Cerebellar nuclear complex (tissue), 1 donor: Measurements from ENCODE around the gene OVCA2.

Experiments used
- DNase-seq, 2 experiments: peaks; one replicate each; lab custom pipeline; 2025; lab: John Stamatoyannopoulos, UW

OVCA2 gene

GRCh38 chr17:2054512-2055291 lies 12.9 kb downstream of the OVCA2 start, which contains the start of gene HIC1:
HIC1 (plus strand) TSS chr17:2055103; CDS start chr17:2056691, 1,588 bp downstream.
- DNase-seq: no peak

- no peak for DNase-seq
Measured at GRCh38 chr17:2055292-2056205, 13.7 kb downstream of the OVCA2 start.

- DNase-seq: no peak
Measured at GRCh38 chr17:2056206-2057174, 14.7 kb downstream of the OVCA2 start.

DNA sequence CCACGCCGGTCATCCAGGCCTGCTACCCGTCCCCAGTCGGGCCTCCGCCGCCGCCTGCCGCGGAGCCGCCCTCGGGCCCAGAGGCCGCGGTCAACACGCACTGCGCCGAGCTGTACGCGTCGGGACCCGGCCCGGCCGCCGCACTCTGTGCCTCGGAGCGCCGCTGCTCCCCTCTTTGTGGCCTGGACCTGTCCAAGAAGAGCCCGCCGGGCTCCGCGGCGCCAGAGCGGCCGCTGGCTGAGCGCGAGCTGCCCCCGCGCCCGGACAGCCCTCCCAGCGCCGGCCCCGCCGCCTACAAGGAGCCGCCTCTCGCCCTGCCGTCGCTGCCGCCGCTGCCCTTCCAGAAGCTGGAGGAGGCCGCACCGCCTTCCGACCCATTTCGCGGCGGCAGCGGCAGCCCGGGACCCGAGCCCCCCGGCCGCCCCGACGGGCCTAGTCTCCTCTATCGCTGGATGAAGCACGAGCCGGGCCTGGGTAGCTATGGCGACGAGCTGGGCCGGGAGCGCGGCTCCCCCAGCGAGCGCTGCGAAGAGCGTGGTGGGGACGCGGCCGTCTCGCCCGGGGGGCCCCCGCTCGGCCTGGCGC lies 15.4 kb downstream of the OVCA2 start:
- DNase-seq: no peak

DNA sequence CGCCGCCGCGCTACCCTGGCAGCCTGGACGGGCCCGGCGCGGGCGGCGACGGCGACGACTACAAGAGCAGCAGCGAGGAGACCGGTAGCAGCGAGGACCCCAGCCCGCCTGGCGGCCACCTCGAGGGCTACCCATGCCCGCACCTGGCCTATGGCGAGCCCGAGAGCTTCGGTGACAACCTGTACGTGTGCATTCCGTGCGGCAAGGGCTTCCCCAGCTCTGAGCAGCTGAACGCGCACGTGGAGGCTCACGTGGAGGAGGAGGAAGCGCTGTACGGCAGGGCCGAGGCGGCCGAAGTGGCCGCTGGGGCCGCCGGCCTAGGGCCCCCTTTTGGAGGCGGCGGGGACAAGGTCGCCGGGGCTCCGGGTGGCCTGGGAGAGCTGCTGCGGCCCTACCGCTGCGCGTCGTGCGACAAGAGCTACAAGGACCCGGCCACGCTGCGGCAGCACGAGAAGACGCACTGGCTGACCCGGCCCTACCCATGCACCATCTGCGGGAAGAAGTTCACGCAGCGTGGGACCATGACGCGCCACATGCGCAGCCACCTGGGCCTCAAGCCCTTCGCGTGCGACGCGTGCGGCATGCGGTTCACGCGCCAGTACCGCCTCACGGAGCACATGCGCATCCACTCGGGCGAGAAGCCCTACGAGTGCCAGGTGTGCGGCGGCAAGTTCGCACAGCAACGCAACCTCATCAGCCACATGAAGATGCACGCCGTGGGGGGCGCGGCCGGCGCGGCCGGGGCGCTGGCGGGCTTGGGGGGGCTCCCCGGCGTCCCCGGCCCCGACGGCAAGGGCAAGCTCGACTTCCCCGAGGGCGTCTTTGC lies 16.2 kb downstream of the OVCA2 start:
- DNase-seq: no peak

GRCh38 chr17:2058586-2059546 lies 17.0 kb downstream of the OVCA2 start:
- no peak for DNase-seq

DNA sequence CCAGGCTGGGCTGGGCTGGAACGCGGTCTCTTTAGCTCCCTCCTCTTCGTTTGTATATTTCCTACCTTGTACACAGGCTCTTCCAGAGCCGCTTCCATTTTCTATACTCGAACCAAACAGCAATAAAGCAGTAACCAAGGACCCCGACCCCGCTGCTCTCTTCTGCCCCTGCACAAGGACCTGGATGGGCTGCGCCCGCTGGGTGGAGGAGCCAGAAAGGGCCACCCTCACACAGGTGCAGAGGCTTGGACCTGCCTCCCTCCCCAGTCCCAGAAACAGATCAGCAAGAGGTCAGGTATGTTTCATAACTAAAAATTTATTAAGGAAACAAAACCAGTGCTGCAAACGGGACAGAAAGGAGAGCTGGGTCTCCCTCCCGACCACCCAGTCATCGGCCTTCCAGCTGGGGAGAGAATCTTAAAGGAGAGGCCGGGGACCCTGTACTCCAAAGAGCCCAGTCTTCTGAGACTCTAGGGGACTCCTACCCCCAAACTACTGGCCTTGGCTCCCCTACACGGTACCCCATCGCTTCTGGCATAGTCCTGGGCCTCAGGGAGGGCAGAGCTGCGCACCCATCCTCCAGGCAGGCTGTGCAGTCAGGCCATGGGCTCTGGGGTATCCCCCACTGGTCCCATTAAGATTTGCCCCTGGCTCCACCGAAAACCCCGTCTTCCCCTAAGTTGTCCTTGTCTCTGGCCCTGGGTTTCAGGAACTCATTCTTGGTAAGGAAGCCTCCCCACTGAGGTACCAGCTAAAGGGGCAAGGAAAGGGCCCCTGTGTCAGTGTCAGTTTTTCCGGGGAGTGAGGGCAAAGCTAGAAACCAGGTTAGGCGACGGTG lies 17.9 kb downstream of the OVCA2 start:
- no peak for DNase-seq

GRCh38 chr17:2060385-2060658 lies 18.5 kb downstream of the OVCA2 start:
- DNase-seq: no peak

DNA sequence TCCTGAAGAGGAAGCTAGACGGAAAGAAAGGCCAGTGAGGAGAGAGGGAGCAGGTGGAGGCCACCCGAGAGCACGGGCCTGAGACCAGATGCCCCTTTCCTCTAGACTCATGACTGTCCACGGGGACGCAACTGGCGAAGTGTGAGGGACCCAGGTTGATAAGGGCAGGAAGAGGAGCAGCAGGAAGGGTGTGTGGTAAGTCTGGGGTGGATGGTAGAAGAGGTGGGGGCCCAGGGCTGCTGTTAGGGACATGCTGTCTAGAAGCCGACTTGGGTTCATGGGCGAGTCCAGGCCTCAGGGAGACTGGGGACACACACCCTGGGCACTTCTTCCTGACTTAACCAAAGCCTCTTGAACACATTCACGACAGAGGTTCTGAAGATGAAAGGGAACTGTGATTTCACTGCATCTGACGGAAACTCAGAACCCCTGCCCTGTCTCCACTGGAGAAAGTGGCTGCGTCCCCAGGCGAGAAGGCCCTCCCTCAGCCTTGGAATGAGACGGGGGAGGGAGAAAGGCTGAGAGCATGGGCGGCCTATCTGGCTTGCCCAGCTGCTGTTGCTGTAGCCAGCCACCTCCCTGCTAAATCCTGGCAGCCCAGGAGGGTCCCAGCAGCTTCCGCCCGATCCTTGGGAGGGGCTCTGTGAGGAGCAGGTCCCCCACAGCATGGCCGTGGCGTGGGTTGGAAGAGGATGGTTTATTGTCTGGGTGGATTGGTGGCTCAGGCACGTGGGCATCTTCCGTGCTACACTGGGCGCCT lies 19.0 kb downstream of the OVCA2 start:
- DNase-seq: no peak

DNA sequence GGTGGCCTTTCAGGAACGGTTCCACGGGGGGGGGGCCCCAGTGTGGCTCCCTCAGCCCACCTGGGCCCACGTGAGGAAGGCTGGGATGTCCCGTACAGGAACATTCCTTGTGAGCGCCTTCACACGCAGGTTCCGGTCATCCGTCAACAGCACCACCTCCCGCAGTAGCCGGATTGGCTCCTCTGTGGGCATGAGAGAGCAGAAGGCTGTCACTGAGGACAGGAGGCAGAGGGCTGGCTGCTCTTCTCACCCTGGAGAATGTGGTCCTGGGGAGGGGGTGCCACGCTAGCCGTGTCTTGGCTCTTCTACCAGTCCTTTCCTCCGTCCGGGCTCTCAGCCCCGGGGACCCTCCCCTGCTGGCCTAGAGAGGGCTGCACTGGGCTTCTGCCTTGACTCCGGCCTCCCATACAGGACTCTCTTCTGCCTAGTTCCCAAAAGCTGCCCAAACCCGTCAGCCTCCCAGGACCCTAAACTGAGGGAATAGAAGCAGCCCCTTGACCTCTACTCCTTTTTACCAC lies 19.7 kb downstream of the OVCA2 start:
- DNase-seq: no peak

GRCh38 chr17:2062571-2063183 lies 20.9 kb downstream of the OVCA2 start:
- no peak for DNase-seq

DNA sequence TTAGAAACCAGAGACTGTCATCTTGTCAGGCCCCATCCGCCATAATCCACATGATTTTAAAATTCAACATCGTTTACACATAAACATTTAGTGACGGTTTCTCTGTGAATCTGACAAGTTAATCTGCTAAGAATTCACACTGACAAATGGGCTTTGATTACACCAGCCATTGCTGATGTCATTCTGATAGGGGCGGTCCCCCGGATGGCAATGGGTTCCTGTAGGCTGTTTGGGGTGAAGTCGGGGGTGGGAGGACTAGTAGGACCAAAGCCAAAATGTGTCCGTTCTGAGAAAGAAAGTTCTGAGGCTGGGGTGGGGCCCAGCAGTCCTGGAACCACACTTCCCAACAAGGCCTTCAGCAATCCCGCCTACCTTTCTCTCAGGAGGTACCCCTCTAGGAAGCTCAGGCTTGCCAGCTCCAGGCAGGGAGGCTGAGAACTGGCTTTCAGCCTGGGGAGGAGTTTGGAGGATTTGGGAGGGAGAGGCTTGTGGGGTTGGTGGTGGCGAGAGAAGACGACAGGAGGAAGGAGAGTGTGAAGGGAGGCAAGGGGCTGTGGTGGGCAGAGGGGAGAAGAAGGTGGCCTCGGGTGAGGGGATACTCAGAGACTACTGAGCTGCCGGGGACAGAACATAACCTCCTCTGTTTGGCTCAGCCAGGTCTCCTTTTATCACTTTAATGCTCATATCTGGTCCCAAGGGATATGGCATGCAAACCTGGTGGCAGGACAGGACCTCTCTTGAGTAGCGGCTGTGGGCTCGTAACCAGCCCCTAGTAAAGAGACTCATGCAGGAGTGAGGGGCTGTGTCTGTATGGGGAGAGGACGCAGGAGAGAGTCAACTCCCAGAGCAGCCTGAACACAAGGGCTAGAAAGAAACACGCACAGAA lies 21.7 kb downstream of the OVCA2 start:
- DNase-seq: no peak

- DNase-seq: no peak
Measured at GRCh38 chr17:2064147-2064489, 22.3 kb downstream of the OVCA2 start.

DNA sequence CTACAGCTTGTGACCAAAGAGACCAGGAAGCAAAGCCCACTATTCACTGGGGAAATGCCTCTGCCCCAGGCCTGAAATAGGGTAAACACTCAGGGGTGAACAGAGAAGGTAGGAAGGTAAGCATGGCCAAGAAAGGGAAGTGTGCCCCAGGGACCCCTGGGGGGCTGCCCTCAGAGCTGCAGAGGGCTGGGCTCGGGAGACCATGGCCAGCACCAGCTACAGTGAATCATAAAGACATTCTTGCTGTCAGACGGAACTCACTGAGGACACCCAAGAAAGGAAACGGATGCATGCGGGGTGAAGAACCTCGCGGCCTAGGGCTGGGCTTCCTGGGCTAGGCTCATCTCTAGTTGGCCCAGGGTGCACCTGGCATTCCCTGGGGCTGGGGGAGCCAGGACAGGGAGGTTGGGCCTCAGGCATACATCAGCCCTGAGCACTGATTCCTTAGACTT lies 22.7 kb downstream of the OVCA2 start:
- no peak for DNase-seq

- DNase-seq: no peak
Measured at GRCh38 chr17:2064980-2065785, 23.4 kb downstream of the OVCA2 start.
